Ectodermal cell (in vitro differentiated cells): ENCODE results near the gene ACTN1.

Experiments
- H3K27ac ChIP-seq: 2 replicates; pipeline ENCODE4 v1.7.0; 2013; ENCODE audit warnings: mild to moderate bottlenecking, low read depth, low read length; ENCODE audit not compliant: insufficient read depth, poor library complexity, severe bottlenecking
- H3K27me3 ChIP-seq: 2 replicates; pipeline ENCODE4 v1.7.0; 2013; ENCODE audit warnings: mild to moderate bottlenecking, low read length; ENCODE audit not compliant: insufficient read depth, control insufficient read depth, poor library complexity, severe bottlenecking
- H3K36me3 ChIP-seq: one replicate; pipeline ENCODE4 v1.7.0; 2013; ENCODE audit warnings: low read length; ENCODE audit not compliant: control insufficient read depth, insufficient read depth
- H3K4me1 ChIP-seq: one replicate; pipeline ENCODE4 v1.7.0; 2013; ENCODE audit warnings: low read length; ENCODE audit not compliant: control insufficient read depth, insufficient read depth
- H3K4me3 ChIP-seq: 2 replicates; pipeline ENCODE4 v1.7.0; 2013; ENCODE audit warnings: low read depth, low read length, control low read depth; ENCODE audit not compliant: insufficient read depth
- H3K9me3 ChIP-seq: 2 replicates; pipeline ENCODE4 v1.7.0; 2013; ENCODE audit warnings: mild to moderate bottlenecking, low read length, moderate library complexity; ENCODE audit not compliant: control insufficient read depth
- WGBS, 2 experiments: methylation state at CpG; one replicate each; pipeline ENCODE4 v1.1.7; 2013; ENCODE audit warnings: missing lambda C conversion rate in 2 of 2; 5-methylcytosine and 5-hydroxymethylcytosine counted together

Gene ACTN1

DNA sequence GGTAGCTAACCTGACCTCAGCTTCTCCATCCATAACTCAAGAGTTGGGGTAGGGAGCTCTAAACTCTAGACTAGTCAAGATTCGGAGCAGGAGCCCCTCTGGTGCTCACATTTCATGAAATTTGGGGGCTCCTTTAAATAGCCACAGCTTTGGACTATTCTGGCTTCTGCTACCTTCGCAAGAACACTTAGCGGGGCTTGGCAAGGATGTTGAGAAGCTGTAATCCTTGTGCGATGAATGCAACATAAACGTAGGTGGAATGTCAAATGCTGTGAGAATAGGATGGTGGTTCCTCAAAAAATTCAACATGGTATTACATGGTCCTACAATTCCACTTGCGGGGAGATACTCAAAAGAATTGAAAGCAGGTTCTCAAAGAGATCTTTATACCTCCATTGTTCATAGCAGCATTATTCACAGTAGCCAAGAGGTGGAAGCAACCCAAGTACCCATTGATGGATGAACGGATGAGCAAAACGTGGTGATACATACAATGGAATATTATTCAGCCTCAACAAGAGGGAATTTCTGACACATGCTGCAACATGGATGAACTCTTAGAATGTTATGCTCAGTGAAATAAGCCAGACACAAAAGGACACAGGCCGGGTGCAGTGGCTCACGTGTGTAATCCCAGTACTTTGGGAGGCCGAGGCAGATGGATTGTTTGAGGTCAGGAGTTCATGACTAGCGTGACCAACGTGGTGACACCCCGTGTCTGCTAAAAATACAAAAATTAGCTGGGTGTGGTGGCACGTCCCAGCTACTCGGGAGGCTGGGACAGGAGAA, 73.8 kb downstream of the ACTN1 start:
- H3K27me3 ChIP-seq: no peaks in the 10 kb centered on the region
- no peak overlapping the region for H3K4me3 ChIP-seq
- H3K36me3 ChIP-seq: peaks cover 28% of the 10 kb centered on the region
- H3K4me1 ChIP-seq: no peaks in the 10 kb centered on the region
- H3K27ac ChIP-seq: no peak overlapping the region
- WGBS, 2 experiments: 96% methylated on average over 16 of the region's 16 CpGs
- no peaks in the 10 kb centered on the region for H3K9me3 ChIP-seq

GRCh38 chr14:68902357-68902756, 76.7 kb downstream of the ACTN1 start:
- WGBS, 2 experiments: 96 to 97% methylated on average over 14 of the region's 14 CpGs
- no peaks in the 10 kb centered on the region for H3K27me3 ChIP-seq
- H3K4me1 ChIP-seq: no peaks in the 10 kb centered on the region
- no peak overlapping the region for H3K4me3 ChIP-seq
- peaks cover 37% of the 10 kb centered on the region for H3K36me3 ChIP-seq
- H3K9me3 ChIP-seq: no peaks in the 10 kb centered on the region
- no peak overlapping the region for H3K27ac ChIP-seq

GRCh38 chr14:68899033-68899603, 80.0 kb downstream of the ACTN1 start:
- H3K27me3 ChIP-seq: no peaks in the 10 kb centered on the region
- H3K36me3 ChIP-seq: peaks cover 39% of the 10 kb centered on the region
- 91 to 100% methylated on average over 1 of the region's 1 CpG for WGBS, 2 experiments
- H3K4me3 ChIP-seq: no peak overlapping the region
- H3K4me1 ChIP-seq: no peaks in the 10 kb centered on the region
- H3K27ac ChIP-seq: no peak overlapping the region
- no peaks in the 10 kb centered on the region for H3K9me3 ChIP-seq

DNA sequence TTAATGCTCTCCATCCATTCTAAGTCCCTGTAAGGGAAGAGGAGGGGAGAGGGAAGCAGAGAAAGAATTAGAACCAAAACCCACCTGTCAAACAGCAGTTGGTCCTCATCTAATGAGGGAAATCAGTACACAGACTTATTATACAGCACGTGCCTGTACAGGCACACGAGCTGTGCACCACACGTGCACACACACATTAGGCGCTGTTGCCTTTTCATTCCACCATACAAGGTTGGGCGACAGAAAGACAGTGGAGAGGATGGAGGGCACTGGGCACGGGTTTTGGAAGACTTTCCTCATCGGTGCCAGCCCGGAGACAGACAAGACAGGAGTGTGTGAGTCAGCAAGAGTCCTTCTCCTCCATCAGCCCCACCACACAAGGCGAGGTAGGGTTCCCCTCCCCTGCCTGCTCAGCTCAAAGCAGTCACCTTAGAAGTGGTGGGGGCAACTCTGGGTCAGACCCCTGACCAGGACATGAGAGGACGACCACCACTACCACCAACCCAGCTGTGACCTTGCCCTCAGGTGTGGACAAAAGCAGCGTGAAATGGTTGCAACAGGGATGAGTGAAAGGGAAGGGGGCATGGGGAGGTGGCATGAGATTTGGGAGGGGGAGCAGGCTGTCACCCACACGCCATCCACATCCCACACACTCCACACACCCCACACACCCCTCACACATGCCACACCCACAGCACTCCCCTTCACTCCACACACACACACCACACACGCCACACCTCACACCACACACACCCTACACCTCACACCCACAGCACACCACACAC, 80.7 kb downstream of the ACTN1 start:
- Histone ChIP-seq H3K27ac (no peak overlapping the region), H3K36me3 (peaks cover 35% of the 10 kb centered on the region), H3K4me3 (no peak overlapping the region), H3K4me1 (no peaks in the 10 kb centered on the region), H3K9me3 (no peaks in the 10 kb centered on the region), H3K27me3 (no peaks in the 10 kb centered on the region)
- 90 to 93% methylated on average over 12 to 13 of the region's 13 CpGs for WGBS, 2 experiments

DNA sequence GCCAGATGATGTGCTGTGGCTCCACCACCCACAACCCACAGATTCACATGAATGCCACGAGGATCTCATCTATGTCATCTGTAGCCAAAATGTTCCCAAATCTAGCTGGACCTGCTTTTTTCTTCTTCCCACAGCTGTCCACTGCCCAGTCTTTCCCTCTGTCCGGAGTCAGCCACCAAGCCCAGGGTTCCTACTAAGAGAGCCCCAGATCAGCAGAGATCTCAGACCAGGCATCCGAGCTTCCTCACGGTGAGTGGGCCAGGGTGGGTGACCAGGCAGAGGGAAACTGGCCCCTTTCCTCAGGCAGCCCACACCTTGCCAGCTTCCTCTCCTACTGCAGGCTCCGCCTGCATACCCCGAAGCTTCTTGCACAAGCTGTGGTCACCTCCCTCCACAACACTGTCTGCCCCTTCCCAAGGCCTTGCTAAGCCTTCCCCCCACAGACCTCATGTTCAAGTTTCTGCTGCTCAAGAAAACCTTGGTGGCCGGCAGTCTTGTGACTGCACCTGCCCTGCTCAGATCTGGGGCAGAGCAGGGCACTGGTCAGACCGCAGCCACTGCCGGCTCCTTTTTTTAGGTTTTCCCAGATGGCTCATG, 81.4 kb downstream of the ACTN1 start:
- no peak overlapping the region for H3K27ac ChIP-seq
- WGBS, 2 experiments: 93 to 94% methylated on average over 9 of the region's 9 CpGs
- no peaks in the 10 kb centered on the region for H3K27me3 ChIP-seq
- peaks cover 36% of the 10 kb centered on the region for H3K36me3 ChIP-seq
- H3K4me3 ChIP-seq: no peak overlapping the region
- H3K9me3 ChIP-seq: no peaks in the 10 kb centered on the region
- no peaks in the 10 kb centered on the region for H3K4me1 ChIP-seq

GRCh38 chr14:68896132-68896531, 83.0 kb downstream of the ACTN1 start:
- H3K27ac ChIP-seq: no peak overlapping the region

GRCh38 chr14:68894802-68895703, 84.0 kb downstream of the ACTN1 start:
- 96 to 97% methylated on average over 14 of the region's 14 CpGs for WGBS, 2 experiments
- Histone ChIP-seq H3K4me1 (no peaks in the 10 kb centered on the region), H3K27me3 (no peaks in the 10 kb centered on the region), H3K9me3 (no peaks in the 10 kb centered on the region), H3K4me3 (no peak overlapping the region), H3K27ac (no peak overlapping the region), H3K36me3 (peaks cover 36% of the 10 kb centered on the region)

More at GRCh38 chr14:68896132-68896531, 83.0 kb downstream of the ACTN1 start:
- Histone ChIP-seq H3K4me3 (no peak overlapping the region), H3K9me3 (no peaks in the 10 kb centered on the region), H3K4me1 (no peaks in the 10 kb centered on the region), H3K36me3 (peaks cover 32% of the 10 kb centered on the region), H3K27me3 (no peaks in the 10 kb centered on the region)
- 94 to 96% methylated on average over 9 of the region's 9 CpGs for WGBS, 2 experiments

- Histone ChIP-seq H3K27ac (no peak overlapping the region), H3K4me3 (no peak overlapping the region), H3K9me3 (no peaks in the 10 kb centered on the region), H3K36me3 (peaks cover 45% of the 10 kb centered on the region), H3K27me3 (no peaks in the 10 kb centered on the region), H3K4me1 (no peaks in the 10 kb centered on the region)
- 95 to 96% methylated on average over 6 of the region's 6 CpGs for WGBS, 2 experiments
Measured at GRCh38 chr14:68894123-68894522, 85.0 kb downstream of the ACTN1 start.

GRCh38 chr14:68893566-68893965, 85.5 kb downstream of the ACTN1 start:
- Histone ChIP-seq H3K4me1 (no peaks in the 10 kb centered on the region), H3K27ac (no peak overlapping the region), H3K9me3 (no peaks in the 10 kb centered on the region), H3K36me3 (peaks cover 48% of the 10 kb centered on the region), H3K4me3 (no peak overlapping the region), H3K27me3 (no peaks in the 10 kb centered on the region)
- WGBS, 2 experiments: 94 to 95% methylated on average over 8 of the region's 8 CpGs
